Neural crest cell (in vitro differentiated cells): ENCODE measurements around the gene RPL27A. TPM values are rescaled to one million over a fixed set of nuclear protein-coding genes. Genes with fewer than 3 reads are reported as not detected.
A peak's percentile ranks its signal among the peaks of the same experiment; 100 is the strongest.

ENCODE experiments used
- DNase-seq: peaks from one replicate; pipeline ENCODE4 v3.0.0; 2021; ENCODE audit warnings: low read depth, mixed read lengths, low spot score
- H3K27ac Mint-ChIP-seq: one replicate; pipeline ENCODE4 v1.8.0; 2021; ENCODE audit warnings: mild to moderate bottlenecking, mixed read lengths; ENCODE audit not compliant: unreplicated experiment
- H3K27me3 Mint-ChIP-seq: 2 replicates; pipeline ENCODE4 v1.8.0; 2021; ENCODE audit warnings: low read depth, mild to moderate bottlenecking, mixed read lengths
- H3K36me3 Mint-ChIP-seq: 2 replicates; pipeline ENCODE4 v1.8.0; 2021; ENCODE audit warnings: low read depth, mild to moderate bottlenecking, mixed read lengths
- H3K4me1 Mint-ChIP-seq: 2 replicates; pipeline ENCODE4 v1.8.0; 2021; ENCODE audit warnings: mixed read lengths
- H3K4me3 Mint-ChIP-seq: one replicate; pipeline ENCODE4 v1.8.0; 2021; ENCODE audit warnings: mild to moderate bottlenecking, mixed read lengths
- H3K9me3 Mint-ChIP-seq: 2 replicates; pipeline ENCODE4 v1.8.0; 2021; ENCODE audit warnings: mixed read lengths
- CTCF ChIP-seq: fragments of 200-600 bp; sonication (generic); conservative IDR thresholded peaks from 2 replicates; pipeline ENCODE4 v1.5.0; 2021; ENCODE audit warnings: antibody characterized with exemption, mild to moderate bottlenecking
- total RNA-seq: library from RNA; stranded (reverse); gene quantifications from 2 replicates; pipeline ENCODE4 v1.2.1, GENCODE V29; 2021

Gene RPL27A
- total RNA-seq, 1 donor from 2014 or later: 711 TPM

DNA sequence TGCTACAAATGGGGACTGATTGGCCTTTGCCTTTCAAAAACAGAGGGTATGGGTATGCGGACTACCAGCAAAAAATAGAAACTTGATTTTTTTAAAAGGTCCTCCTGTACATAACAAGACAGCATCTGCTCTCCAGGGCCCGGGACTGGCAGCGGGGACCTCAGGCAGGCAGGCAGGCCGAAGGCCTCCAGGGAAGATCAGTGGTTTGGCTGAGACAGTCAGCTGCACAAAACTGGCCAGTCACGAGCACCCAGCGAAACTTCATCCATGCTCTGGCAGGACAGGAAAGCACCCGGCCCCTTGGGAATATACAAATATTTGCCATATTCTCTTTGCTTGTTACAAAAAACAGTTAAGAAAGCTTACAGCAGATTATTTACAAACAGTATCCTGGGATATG is 11.0 kb downstream of the RPL27A start:
- Mint-ChIP-seq H3K27ac (no peak overlapping the region), H3K9me3 (no peaks in the 10 kb centered on the region), H3K27me3 (peaks cover 6% of the 10 kb centered on the region), H3K4me3 (peak overlapping the region; percentile 31), H3K4me1 (peaks cover 31% of the 10 kb centered on the region), H3K36me3 (peaks cover 40% of the 10 kb centered on the region)
- no peak for TF ChIP-seq CTCF
- no peak for DNase-seq

- H3K4me1 Mint-ChIP-seq: peaks cover 31% of the 10 kb centered on the region
- peaks cover 4% of the 10 kb centered on the region for H3K27me3 Mint-ChIP-seq
- H3K9me3 Mint-ChIP-seq: no peaks in the 10 kb centered on the region
- TF ChIP-seq CTCF: no peak
- peak overlapping the region; percentile 13 for H3K27ac Mint-ChIP-seq
- peak overlapping the region; percentile 31 for H3K4me3 Mint-ChIP-seq
- DNase-seq: no peak
- peaks cover 40% of the 10 kb centered on the region for H3K36me3 Mint-ChIP-seq
These were observed 11.5 kb downstream of the RPL27A start for GRCh38 chr11:8694137-8694536.

GRCh38 chr11:8697054-8697453 is 14.5 kb downstream of the RPL27A start:
- DNase-seq: no peak
- Mint-ChIP-seq H3K36me3 (peaks cover 49% of the 10 kb centered on the region), H3K4me1 (peaks cover 46% of the 10 kb centered on the region), H3K27me3 (peaks cover 4% of the 10 kb centered on the region), H3K9me3 (no peaks in the 10 kb centered on the region), H3K27ac (no peak overlapping the region), H3K4me3 (peak overlapping the region; percentile 16)
- TF ChIP-seq CTCF: no peak

DNA sequence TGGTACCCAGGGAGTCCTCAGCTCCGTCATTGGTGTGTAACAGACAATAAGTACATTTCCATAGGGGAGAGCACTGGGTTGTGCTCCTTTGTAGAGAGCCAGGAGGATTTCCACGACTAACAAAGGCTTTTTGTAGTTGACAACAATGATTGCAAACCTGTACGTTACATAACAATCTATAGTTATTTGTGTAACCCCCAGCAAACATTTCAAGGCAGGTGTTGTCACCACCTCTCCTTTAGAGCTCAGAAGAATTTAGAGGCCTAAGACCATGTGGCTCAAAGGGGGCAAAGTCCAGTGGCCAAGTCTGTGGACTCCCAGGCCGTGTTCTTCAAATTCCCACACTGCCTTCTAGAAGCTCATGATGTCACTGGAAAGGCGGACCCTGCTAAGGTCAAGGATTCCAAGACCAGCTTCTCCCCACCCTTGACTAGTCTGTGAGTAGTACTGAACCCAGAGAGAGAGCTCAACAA is 15.8 kb downstream of the RPL27A start:
- DNase-seq: no peak
- H3K4me1 Mint-ChIP-seq: peaks cover 48% of the 10 kb centered on the region
- no peak for TF ChIP-seq CTCF
- H3K4me3 Mint-ChIP-seq: peak overlapping the region; percentile 27
- no peaks in the 10 kb centered on the region for H3K9me3 Mint-ChIP-seq
- H3K27me3 Mint-ChIP-seq: peaks cover 4% of the 10 kb centered on the region
- peaks cover 49% of the 10 kb centered on the region for H3K36me3 Mint-ChIP-seq
- peak overlapping the region; percentile 23 for H3K27ac Mint-ChIP-seq

- Mint-ChIP-seq H3K4me3 (peak overlapping the region; percentile 8), H3K9me3 (no peaks in the 10 kb centered on the region), H3K36me3 (peaks cover 47% of the 10 kb centered on the region), H3K27me3 (no peaks in the 10 kb centered on the region), H3K4me1 (peaks cover 48% of the 10 kb centered on the region), H3K27ac (peak overlapping the region; percentile 97)
- DNase-seq: no peak
- TF ChIP-seq CTCF: no peak
These were observed 16.4 kb downstream of the RPL27A start for GRCh38 chr11:8698917-8699441.
